Fibroblast of the aortic adventitia (primary cell): ENCODE data around the gene HAUS7. TPM values are rescaled to one million over a fixed set of nuclear protein-coding genes. Genes with fewer than 3 reads are reported as not detected.

ENCODE experiments used
- DNase-seq: peaks from one replicate; pipeline ENCODE4 v3.0.0-alpha.2; 2010; ENCODE audit warnings: low read depth
- H3K4me3 ChIP-seq: 2 replicates; pipeline ENCODE4 v1.5.1; 2011; ENCODE audit warnings: low read depth, mild to moderate bottlenecking, control low read depth, low read length, moderate library complexity
- total RNA-seq: library from RNA; depleted of rRNA; stranded (reverse); fragments of >200 nt; gene quantifications from 2 replicates; pipeline ENCODE4 v1.2.3, GENCODE V29; 2012; ENCODE audit warnings: low replicate concordance
- TF ChIP-seq, protein P1 (sequence below): IDR thresholded peaks from 2 replicates; pipeline ENCODE4 v1.5.1; 2011; ENCODE audit warnings: mild to moderate bottlenecking, low read length, control low read depth, inconsistent platforms; ENCODE audit not compliant: insufficient read depth

The HAUS7 gene
- total RNA-seq, 1 donor, result 16.4 TPM

DNA sequence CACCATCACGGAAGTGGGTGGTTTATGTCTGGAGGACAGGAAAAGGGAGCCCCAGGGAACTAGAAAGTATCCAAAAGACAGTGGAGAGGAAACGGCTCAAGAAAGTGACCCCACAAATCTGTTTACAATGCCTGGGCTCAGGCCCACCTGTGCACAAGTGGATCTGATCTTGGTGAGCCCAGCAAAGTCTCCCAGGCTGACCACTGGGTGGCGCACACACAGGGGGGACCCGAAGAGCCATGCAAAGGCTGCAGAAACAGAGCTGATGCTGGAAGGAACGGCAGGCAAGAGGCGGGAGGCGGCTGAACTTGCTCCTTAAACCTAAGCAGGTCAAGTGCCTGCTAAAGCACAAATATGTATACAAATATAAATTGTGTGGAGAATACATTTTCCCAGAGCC, 9.6 kb downstream of the HAUS7 start:
- TF ChIP-seq, protein P1, sequence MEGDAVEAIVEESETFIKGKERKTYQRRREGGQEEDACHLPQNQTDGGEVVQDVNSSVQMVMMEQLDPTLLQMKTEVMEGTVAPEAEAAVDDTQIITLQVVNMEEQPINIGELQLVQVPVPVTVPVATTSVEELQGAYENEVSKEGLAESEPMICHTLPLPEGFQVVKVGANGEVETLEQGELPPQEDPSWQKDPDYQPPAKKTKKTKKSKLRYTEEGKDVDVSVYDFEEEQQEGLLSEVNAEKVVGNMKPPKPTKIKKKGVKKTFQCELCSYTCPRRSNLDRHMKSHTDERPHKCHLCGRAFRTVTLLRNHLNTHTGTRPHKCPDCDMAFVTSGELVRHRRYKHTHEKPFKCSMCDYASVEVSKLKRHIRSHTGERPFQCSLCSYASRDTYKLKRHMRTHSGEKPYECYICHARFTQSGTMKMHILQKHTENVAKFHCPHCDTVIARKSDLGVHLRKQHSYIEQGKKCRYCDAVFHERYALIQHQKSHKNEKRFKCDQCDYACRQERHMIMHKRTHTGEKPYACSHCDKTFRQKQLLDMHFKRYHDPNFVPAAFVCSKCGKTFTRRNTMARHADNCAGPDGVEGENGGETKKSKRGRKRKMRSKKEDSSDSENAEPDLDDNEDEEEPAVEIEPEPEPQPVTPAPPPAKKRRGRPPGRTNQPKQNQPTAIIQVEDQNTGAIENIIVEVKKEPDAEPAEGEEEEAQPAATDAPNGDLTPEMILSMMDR, result peak; percentile 71
- DNase-seq, result peak; percentile 47

DNA sequence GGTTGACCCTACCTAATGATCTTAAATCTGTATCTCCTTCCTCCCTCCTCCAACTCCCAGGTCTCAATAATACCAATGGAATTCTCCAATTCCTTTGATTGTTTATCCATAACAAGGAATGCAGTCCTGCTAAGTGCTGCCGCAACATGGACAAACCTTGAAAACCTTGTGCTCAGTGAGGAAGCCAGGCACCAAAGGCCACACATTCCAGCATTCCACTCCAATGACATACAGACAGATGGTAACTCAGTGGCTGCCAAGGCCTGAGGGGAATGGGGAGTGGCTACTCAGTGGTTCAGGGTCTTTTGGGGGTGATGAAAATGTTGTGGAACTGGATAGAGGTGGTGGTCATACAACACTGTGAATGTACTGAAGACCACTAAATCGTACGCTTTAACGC, 10.4 kb downstream of the HAUS7 start:
- TF ChIP-seq, protein P1, result no peak
- H3K4me3 ChIP-seq, result no peak overlapping the region
- DNase-seq, result peak; percentile 50

More for the DNA sequence above, 9.6 kb downstream of the HAUS7 start:
- H3K4me3 ChIP-seq, result no peak overlapping the region

DNA sequence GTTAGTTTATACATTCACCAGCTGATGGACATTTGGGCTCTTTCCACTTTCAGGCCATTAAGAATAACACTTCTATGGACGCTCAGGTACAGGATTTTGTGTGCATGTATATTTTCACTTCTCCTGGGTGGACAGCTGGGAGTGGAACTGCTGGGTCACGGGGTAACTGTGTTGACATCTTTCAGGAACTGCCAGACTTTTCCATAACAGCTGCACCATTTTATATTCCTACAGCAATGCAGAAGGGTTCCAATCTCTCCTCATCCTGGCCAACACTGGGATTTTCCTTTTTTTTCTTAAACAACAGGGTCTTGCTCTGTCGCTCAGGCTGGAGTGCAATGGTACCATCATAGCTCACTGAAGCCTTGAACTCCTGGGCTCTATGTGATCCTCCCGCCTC, 11.9 kb downstream of the HAUS7 start:
- TF ChIP-seq, protein P1, result no peak
- no peak for DNase-seq
- H3K4me3 ChIP-seq, result no peak overlapping the region

DNA sequence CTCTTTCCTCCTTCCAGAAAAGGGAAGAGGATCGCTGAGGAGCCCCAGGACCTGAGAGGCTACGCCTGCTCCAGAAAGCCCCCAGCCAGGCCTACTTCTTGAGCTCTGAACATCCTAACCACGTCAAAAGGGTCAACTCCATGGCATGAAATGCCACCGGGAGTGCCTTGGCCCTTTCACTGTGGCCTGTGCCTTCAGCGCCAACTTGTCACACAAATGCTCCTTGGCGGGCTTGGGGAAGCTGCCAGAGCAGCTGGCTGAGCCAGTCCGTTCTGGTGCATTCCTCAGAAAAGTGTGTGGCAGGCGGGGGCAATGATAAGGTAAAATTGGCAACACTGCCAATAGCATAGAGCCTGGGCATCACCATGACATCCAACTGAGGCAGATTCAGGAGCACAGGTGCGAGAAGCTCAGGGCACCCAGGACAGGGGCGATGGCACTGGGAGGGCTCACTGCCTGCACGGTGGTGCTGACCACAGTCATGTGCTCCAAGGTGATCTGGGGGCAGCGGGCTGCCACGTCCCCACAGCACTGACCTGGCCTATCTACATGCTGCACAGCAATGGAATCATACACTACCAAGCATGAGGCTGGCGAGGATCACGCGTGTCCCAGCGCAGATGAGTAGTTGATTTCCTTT, 12.4 kb downstream of the HAUS7 start:
- no peak for DNase-seq
- no peak overlapping the region for H3K4me3 ChIP-seq
- TF ChIP-seq, protein P1, result no peak

DNA sequence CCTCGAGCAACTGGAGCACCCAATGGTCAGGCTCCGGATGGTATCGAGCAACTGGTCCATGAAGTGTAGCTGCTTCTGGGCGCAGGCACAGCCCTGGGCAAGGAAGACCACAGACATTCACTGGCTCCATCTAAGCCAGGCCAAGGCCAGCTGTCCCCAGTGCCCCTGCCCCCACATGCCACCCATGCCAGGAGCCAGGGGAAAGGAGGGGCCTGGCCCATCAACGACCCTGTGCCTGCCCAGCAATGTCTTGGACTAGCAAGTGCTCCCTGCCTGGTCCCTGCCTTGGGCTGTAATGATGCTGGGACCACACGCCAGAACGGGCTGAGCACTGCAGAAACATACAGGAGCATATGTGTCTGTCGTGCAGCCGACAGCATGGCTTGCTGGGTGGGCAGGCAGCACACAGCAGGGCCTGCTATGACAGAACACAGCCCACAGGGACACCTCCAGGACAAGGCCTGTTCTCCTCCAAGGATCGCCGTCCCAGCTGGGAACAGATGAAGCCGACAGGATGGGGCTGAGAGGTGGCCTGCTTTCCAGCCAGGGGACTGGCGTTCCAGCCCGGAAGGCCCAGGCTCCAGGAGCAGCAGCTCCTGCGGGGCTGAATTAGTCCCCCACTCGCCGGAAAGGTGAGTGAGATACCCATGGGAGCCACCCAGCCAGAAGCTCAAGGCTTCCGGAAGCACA, 13.1 kb downstream of the HAUS7 start:
- H3K4me3 ChIP-seq, result no peak overlapping the region
- no peak for DNase-seq
- TF ChIP-seq, protein P1, result no peak

DNA sequence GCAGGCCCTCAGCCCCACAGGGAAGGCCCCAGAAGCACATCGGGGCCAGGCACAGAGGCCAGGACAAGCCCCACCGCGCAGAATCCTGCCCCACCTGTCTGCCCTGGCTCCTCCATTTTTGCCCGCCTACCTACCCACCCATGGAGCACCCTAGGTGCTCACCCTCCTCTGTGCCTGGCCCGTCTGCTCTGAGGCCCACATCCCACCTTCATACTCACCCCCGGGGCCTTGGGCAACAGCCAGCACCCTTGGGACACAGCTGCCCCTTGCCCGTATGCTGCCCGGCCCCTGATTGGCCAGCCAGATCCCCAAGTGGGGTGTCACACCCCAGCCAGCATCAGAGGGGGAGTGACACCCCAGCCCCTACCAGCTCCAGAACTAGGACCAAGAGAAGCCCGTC, 13.7 kb downstream of the HAUS7 start:
- TF ChIP-seq, protein P1, result no peak
- H3K4me3 ChIP-seq, result no peak overlapping the region
- no peak for DNase-seq
